HCT116 (cell line): ENCODE data around the gene RGS11. TPM values are rescaled to one million over a fixed set of nuclear protein-coding genes. Genes with fewer than 3 reads are reported as not detected.

Source experiments
- ATAC-seq: fragments of 200-7000 bp; cut with Tn5 transposase; 2 replicates; pipeline ENCODE4 v1.9.1; 2020; ENCODE audit warnings: mild to moderate bottlenecking, moderate library complexity
- BruUV-seq: library from RNA; stranded (reverse); fragments of 400-500 nt; replicated peaks from 2 replicates; lab custom pipeline; 2021; lab: Mats Ljungman, UMichigan
- CTCF ChIA-PET: fragments of 300-600 bp; sonication (Branson Sonifier 250); formaldehyde crosslinking; loops from one replicate; lab custom pipeline; 2021; ENCODE audit warnings: antibody characterized with exemption; lab: Charles Lee
- POLR2A ChIA-PET: fragments of 300-600, 350-600 bp; sonication (Branson Sonifier 250); formaldehyde crosslinking; loops from one replicate; lab custom pipeline; 2021; ENCODE audit warnings: antibody characterized with exemption; lab: Charles Lee
- RAD21 ChIA-PET, 2 experiments: fragments of 300-600 bp; sonication (Branson Sonifier 250); formaldehyde crosslinking; loops; one replicate each; lab custom pipeline; 2023; ENCODE audit warnings: low total read pairs in 2 of 2; ENCODE audit not compliant: uncharacterized antibody in 2 of 2, unreplicated experiment in 2 of 2, low non-redundant PET in 1 of 2; lab: Charles Lee
- DNase-seq: peaks from one replicate; pipeline ENCODE4 v3.0.0-alpha.2; 2010; ENCODE audit warnings: low read depth, low spot score
- H2AFZ ChIP-seq: fragments of 200-600 bp; shearing (Covaris generic), sonication (generic); 2 replicates; pipeline ENCODE4 v1.6.1; 2017; ENCODE audit warnings: low read depth, mixed run types, mixed read lengths, antibody characterized with exemption, low read length; ENCODE audit not compliant: poor library complexity, severe bottlenecking
- H3K27ac ChIP-seq: 2 replicates; pipeline ENCODE4 v1.5.1; 2012; ENCODE audit warnings: low read depth, low read length
- H3K27me3 ChIP-seq: fragments of 200-600 bp; sonication (generic); 2 replicates; pipeline ENCODE4 v1.6.1; 2016; ENCODE audit warnings: mixed run types, low read length, mixed read lengths; ENCODE audit not compliant: insufficient read depth
- H3K36me3 ChIP-seq, 2 experiments: fragments of 200-500 bp in 1 of 2; fragments of 200-600 bp in 1 of 2; sonication (Bioruptor generic) in 1 of 2; sonication (generic) in 1 of 2; 2 replicates each; pipeline versions ENCODE4 v1.5.1 to v1.6.1; 2014 to 2016; ENCODE audit warnings: low read length in 2 of 2, inconsistent platforms in 1 of 2, mixed read lengths in 1 of 2, mixed run types in 1 of 2; ENCODE audit not compliant: insufficient read depth in 2 of 2, control insufficient read depth in 1 of 2
- H3K4me1 ChIP-seq, 2 experiments: fragments of 200-600 bp in 1 of 2; sonication (generic) in 1 of 2; 2 replicates each; pipeline versions ENCODE4 v1.5.1 to v1.6.1; 2012 to 2017; ENCODE audit warnings: low read length in 2 of 2, inconsistent platforms in 1 of 2, mild to moderate bottlenecking in 1 of 2, mixed read lengths in 1 of 2, mixed run types in 1 of 2, moderate library complexity in 1 of 2; ENCODE audit not compliant: insufficient read depth in 2 of 2, control insufficient read depth in 1 of 2
- H3K4me2 ChIP-seq: fragments of 200-600 bp; sonication (generic); 2 replicates; pipeline ENCODE4 v1.6.1; 2017; ENCODE audit warnings: mixed run types, low read length, mixed read lengths
- H3K4me3 ChIP-seq, 2 experiments: fragments of 200-600 bp in 1 of 2; sonication (generic) in 1 of 2; replicated peaks in 1 of 2; 2 replicates each; pipeline ENCODE4 v1.5.1; 2011 to 2016; ENCODE audit warnings: low read length in 2 of 2, control low read depth in 1 of 2, low read depth in 1 of 2, mild to moderate bottlenecking in 1 of 2, mixed read lengths in 1 of 2, mixed run types in 1 of 2
- H3K79me2 ChIP-seq: fragments of 200-600 bp; sonication (generic); 2 replicates; pipeline ENCODE4 v1.6.1; 2017; ENCODE audit warnings: mild to moderate bottlenecking, mixed run types, low read length, moderate library complexity, mixed read lengths; ENCODE audit not compliant: insufficient read depth
- H3K9ac ChIP-seq: fragments of 200-600 bp; sonication (generic); 2 replicates; pipeline ENCODE4 v1.6.1; 2016; ENCODE audit warnings: low read length, mixed read lengths
- H3K9me2 ChIP-seq: fragments of 200-600 bp; sonication (generic), shearing (Covaris generic); 2 replicates; pipeline ENCODE4 v1.6.1; 2017; ENCODE audit warnings: mixed run types, mild to moderate bottlenecking, moderate library complexity; ENCODE audit not compliant: insufficient read depth
- H3K9me3 ChIP-seq, 2 experiments: fragments of 200-500 bp in 1 of 2; fragments of 200-600 bp in 1 of 2; sonication (Bioruptor generic) in 1 of 2; sonication (generic) in 1 of 2; 2 replicates each; pipeline ENCODE4 v1.6.1; 2014 to 2017; ENCODE audit warnings: low read length in 2 of 2, mixed read lengths in 2 of 2, inconsistent platforms in 1 of 2, low read depth in 1 of 2, mild to moderate bottlenecking in 1 of 2, mixed run types in 1 of 2, moderate library complexity in 1 of 2; ENCODE audit not compliant: control insufficient read depth in 1 of 2, insufficient read depth in 1 of 2
- H4K20me1 ChIP-seq: fragments of 200-600 bp; sonication (generic), shearing (Covaris generic); 2 replicates; pipeline ENCODE4 v1.6.1; 2017; ENCODE audit warnings: mixed run types, mild to moderate bottlenecking, moderate library complexity; ENCODE audit not compliant: insufficient read depth
- CBX3 ChIP-seq: IDR thresholded peaks from 2 replicates; pipeline ENCODE4 v1.6.1; 2012; ENCODE audit warnings: low read depth
- CEBPB ChIP-seq: IDR thresholded peaks from 2 replicates; pipeline ENCODE4 v1.6.1; 2012; ENCODE audit warnings: low read depth
- EGR1 ChIP-seq: IDR thresholded peaks from 2 replicates; pipeline ENCODE4 v1.6.1; 2012; ENCODE audit warnings: low read depth
- ELF1 ChIP-seq: IDR thresholded peaks from 2 replicates; pipeline ENCODE4 v1.6.1; 2012; ENCODE audit warnings: low read depth, borderline replicate concordance
- EZH2 ChIP-seq: fragments of 200-600 bp; sonication (generic); IDR thresholded peaks from 2 replicates; pipeline ENCODE4 v1.6.1; 2017; ENCODE audit warnings: antibody characterized with exemption, mixed run types
- EZH2phosphoT487 ChIP-seq: fragments of 200-600 bp; IDR thresholded peaks from 2 replicates; pipeline ENCODE4 v1.6.1; 2018; ENCODE audit warnings: antibody characterized with exemption, borderline replicate concordance
- FOSL1 ChIP-seq: IDR thresholded peaks from 2 replicates; pipeline ENCODE4 v1.6.1; 2012; ENCODE audit warnings: low read depth
- SIN3A ChIP-seq: IDR thresholded peaks from 2 replicates; pipeline ENCODE4 v1.6.1; 2012; ENCODE audit warnings: low read depth
- SP1 ChIP-seq: IDR thresholded peaks from 2 replicates; pipeline ENCODE4 v1.6.1; 2012; ENCODE audit warnings: low read depth
- SRF ChIP-seq: IDR thresholded peaks from 2 replicates; pipeline ENCODE4 v1.6.1; 2012; ENCODE audit warnings: low read depth
- TCF7L2 ChIP-seq: IDR thresholded peaks from 2 replicates; pipeline ENCODE4 v1.7.0; 2011; ENCODE audit warnings: borderline replicate concordance, inconsistent platforms; ENCODE audit not compliant: insufficient read depth, insufficient read length; ENCODE audit errors: extremely low read depth
- ZFX ChIP-seq: fragments of 450-650 bp; IDR thresholded peaks from 2 replicates; pipeline ENCODE4 v1.6.1; 2017
- ZNF274 ChIP-seq: fragments of 200-500 bp; sonication (Bioruptor generic); IDR thresholded peaks from 2 replicates; pipeline ENCODE4 v1.6.1; 2014; ENCODE audit warnings: mild to moderate bottlenecking, low read depth, low read length, inconsistent platforms
- intact Hi-C: fragments of 100-400 bp; cut with micrococcal nuclease; formaldehyde crosslinking; loops from 2 replicates; pipeline ENCODE4 v1.10.0; 2022
- total RNA-seq: library from RNA; stranded (reverse); gene quantifications from one replicate; pipeline ENCODE4 v1.2.1, GENCODE V29; 2021; ENCODE audit not compliant: unreplicated experiment
- TF ChIP-seq, protein P1 (sequence below): IDR thresholded peaks from 2 replicates; pipeline ENCODE4 v1.6.1; 2011; ENCODE audit warnings: mild to moderate bottlenecking, low read length, moderate library complexity; ENCODE audit not compliant: insufficient replicate concordance; ENCODE audit errors: extremely low read depth
- TF ChIP-seq, protein P2 (sequence below): IDR thresholded peaks from 2 replicates; pipeline ENCODE4 v1.6.1; 2012; ENCODE audit warnings: low read depth

Gene RGS11
- total RNA-seq, 1 experiment from 2014 or later: not detected

DNA sequence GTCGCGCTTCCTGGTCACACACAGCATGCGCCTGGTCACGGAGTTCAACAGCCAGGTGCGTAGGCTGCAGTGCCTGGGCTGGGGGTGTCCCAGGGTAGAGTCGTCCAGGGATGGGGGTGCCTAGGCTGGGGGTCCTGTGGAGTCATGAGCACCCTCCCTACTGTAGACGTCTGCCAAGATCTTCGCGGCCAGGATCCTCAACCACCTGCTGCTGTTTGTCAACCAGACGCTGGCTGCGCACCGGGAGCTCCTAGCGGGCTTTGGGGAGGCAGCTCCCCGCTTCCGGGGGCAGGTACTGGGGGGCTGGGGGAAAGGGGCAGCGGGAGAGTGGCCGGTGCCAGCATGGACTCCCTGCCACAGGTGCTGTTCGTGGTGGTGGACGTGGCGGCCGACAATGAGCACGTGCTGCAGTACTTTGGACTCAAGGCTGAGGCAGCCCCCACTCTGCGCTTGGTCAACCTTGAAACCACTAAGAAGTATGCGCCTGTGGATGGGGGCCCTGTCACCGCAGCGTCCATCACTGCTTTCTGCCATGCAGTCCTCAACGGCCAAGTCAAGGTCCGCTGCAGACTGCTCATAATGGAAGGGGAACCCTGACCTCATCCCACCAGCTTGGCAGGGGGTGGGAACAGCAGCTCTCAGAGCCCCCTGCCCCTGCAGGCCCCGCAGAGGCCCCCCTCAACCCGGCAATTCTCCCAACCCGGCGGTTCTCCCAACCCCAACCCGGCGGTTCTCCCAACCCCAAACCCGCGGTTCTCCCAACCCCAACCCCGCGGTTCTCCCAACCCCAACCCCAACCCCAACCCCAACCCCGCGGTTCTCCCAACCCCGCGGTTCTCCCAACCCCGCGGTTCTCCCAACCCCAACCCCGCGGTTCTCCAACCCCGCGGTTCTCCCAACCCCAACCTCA lies 9.7 kb upstream of the RGS11 start:
- Histone ChIP-seq H2AFZ (no peak overlapping the region), H3K9me2 (no peaks in the 10 kb centered on the region), H3K27me3 (no peaks in the 10 kb centered on the region), H3K79me2 (no peaks in the 10 kb centered on the region), H3K9ac (no peak overlapping the region), H3K36me3 (no peaks in the 10 kb centered on the region), H4K20me1 (no peaks in the 10 kb centered on the region), H3K27ac (no peak overlapping the region), H3K4me2 (no peak overlapping the region), H3K4me3 (no peak overlapping the region), H3K4me1 (no peaks in the 10 kb centered on the region), H3K9me3 (no peaks in the 10 kb centered on the region)
- no peak for ATAC-seq
- intact Hi-C loops: no loop called here
- CTCF ChIA-PET: no interaction called here
- RAD21 ChIA-PET: no interaction called here
- POLR2A ChIA-PET: no interaction called here
- DNase-seq: no peak
- TF ChIP-seq, protein P1, sequence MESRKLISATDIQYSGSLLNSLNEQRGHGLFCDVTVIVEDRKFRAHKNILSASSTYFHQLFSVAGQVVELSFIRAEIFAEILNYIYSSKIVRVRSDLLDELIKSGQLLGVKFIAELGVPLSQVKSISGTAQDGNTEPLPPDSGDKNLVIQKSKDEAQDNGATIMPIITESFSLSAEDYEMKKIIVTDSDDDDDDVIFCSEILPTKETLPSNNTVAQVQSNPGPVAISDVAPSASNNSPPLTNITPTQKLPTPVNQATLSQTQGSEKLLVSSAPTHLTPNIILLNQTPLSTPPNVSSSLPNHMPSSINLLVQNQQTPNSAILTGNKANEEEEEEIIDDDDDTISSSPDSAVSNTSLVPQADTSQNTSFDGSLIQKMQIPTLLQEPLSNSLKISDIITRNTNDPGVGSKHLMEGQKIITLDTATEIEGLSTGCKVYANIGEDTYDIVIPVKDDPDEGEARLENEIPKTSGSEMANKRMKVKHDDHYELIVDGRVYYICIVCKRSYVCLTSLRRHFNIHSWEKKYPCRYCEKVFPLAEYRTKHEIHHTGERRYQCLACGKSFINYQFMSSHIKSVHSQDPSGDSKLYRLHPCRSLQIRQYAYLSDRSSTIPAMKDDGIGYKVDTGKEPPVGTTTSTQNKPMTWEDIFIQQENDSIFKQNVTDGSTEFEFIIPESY: no peak
- TF ChIP-seq TCF7L2: no peak
- no peak for TF ChIP-seq CBX3
- TF ChIP-seq FOSL1: no peak
- TF ChIP-seq ZFX: no peak
- TF ChIP-seq CEBPB: no peak
- TF ChIP-seq EGR1: no peak
- no peak for TF ChIP-seq SRF
- TF ChIP-seq ZNF274: no peak
- TF ChIP-seq, protein P2, sequence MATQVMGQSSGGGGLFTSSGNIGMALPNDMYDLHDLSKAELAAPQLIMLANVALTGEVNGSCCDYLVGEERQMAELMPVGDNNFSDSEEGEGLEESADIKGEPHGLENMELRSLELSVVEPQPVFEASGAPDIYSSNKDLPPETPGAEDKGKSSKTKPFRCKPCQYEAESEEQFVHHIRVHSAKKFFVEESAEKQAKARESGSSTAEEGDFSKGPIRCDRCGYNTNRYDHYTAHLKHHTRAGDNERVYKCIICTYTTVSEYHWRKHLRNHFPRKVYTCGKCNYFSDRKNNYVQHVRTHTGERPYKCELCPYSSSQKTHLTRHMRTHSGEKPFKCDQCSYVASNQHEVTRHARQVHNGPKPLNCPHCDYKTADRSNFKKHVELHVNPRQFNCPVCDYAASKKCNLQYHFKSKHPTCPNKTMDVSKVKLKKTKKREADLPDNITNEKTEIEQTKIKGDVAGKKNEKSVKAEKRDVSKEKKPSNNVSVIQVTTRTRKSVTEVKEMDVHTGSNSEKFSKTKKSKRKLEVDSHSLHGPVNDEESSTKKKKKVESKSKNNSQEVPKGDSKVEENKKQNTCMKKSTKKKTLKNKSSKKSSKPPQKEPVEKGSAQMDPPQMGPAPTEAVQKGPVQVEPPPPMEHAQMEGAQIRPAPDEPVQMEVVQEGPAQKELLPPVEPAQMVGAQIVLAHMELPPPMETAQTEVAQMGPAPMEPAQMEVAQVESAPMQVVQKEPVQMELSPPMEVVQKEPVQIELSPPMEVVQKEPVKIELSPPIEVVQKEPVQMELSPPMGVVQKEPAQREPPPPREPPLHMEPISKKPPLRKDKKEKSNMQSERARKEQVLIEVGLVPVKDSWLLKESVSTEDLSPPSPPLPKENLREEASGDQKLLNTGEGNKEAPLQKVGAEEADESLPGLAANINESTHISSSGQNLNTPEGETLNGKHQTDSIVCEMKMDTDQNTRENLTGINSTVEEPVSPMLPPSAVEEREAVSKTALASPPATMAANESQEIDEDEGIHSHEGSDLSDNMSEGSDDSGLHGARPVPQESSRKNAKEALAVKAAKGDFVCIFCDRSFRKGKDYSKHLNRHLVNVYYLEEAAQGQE: no peak
- TF ChIP-seq ELF1: no peak
- TF ChIP-seq EZH2phosphoT487: no peak
- TF ChIP-seq EZH2: no peak
- no peak for TF ChIP-seq SIN3A
- no peak for TF ChIP-seq SP1
- no TSS peak for BruUV-seq
